ENCODE results near the gene C1orf35. TPM values are rescaled to one million over a fixed set of nuclear protein-coding genes. Genes with fewer than 3 reads are reported as not detected.

The C1orf35 gene
- total and polyA plus RNA-seq, 9 of the 15 experiments (the other 6 are each of a cell fraction or from before 2014, with no cell fraction given), result 3.2 to 48.7 (median 12.5) TPM

- peak; percentile 64; the same call in 1 of the 2 replicates for TF ChIP-seq ZBTB40 (IDR thresholded peaks at IDR 0.05)
- no peak for TF ChIP-seq ZBTB40 (CRISPR knock-in tag; IDR thresholded peaks at IDR 0.05)
- TF ChIP-seq RAD21 (CRISPR knock-in tag; conservative IDR thresholded peaks at IDR 0.05 in 1 of 2, IDR thresholded peaks at IDR 0.05 in 1 of 2), result 0 out of 4 replicates have a peak, but pooled peaks of 1 of the 2 experiments have one; percentile 23
- peak; percentile 93 to 99 (median 98) for TF ChIP-seq YY1 (IDR thresholded peaks at IDR 0.05; ENCODE audit: borderline replicate concordance in 1 of 3, control insufficient read depth in 1 of 3, extremely low read depth in 1 of 3, insufficient read depth in 3 of 3, insufficient read length in 1 of 3, insufficient replicate concordance in 2 of 3, low read depth in 1 of 3, low read length in 2 of 3)
- TF ChIP-seq ZNF586 (CRISPR knock-in tag; conservative IDR thresholded peaks at IDR 0.05), result 0 out of 2 replicates have a peak, but pooled peaks have one; percentile 12
- peak; percentile 61; the same call in 1 of the 2 replicates for TF ChIP-seq GABPB1 (CRISPR knock-in tag; IDR thresholded peaks at IDR 0.05)
- peak; percentile 57; the same call in 1 of the 2 replicates for TF ChIP-seq ZNF655 (CRISPR knock-in tag; IDR thresholded peaks at IDR 0.05)
- TF ChIP-seq COPS2 (conservative IDR thresholded peaks at IDR 0.05), result no peak
- TF ChIP-seq PCBP1 (IDR thresholded peaks at IDR 0.05; ENCODE audit: low read depth, low read length, poor library complexity, severe bottlenecking), result peak; percentile 89
- 0 out of 2 replicates have a peak, but pooled peaks have one; percentile 9 for TF ChIP-seq HNRNPL (IDR thresholded peaks at IDR 0.05; ENCODE audit: low read depth, low read length)
- TF ChIP-seq VEZF1 (CRISPR knock-in tag; IDR thresholded peaks at IDR 0.05), result peak; percentile 78
Measured at GRCh38 chr1:228082214-228082917, 20.8 kb downstream of the C1orf35 start, which contains the start of gene ARF1 (continued).
